RWPE2 (cell line): ENCODE measurements around the gene UBIAD1.

Experiments
- ATAC-seq: fragments of 200-7000 bp; cut with Tn5 transposase; 3 replicates; pipeline ENCODE4 v1.9.1; 2021; ENCODE audit warnings: low read depth
- DNase-seq: peaks from one replicate; pipeline ENCODE4 v3.0.0-alpha.2; 2020; ENCODE audit warnings: low spot score
- H3K27ac ChIP-seq: fragments of 450-650 bp; 2 replicates; pipeline ENCODE4 v1.5.1; 2017; ENCODE audit warnings: mild to moderate bottlenecking; ENCODE audit not compliant: poor library complexity, severe bottlenecking
- H3K27me3 ChIP-seq: fragments of 250-450 bp; sonication (Bioruptor Pico); 2 replicates; pipeline ENCODE4 v1.5.1; 2021; ENCODE audit warnings: mild to moderate bottlenecking, moderate library complexity; ENCODE audit not compliant: insufficient read depth, poor library complexity, severe bottlenecking
- H3K36me3 ChIP-seq: fragments of 250-450 bp; sonication (Bioruptor Pico); 2 replicates; pipeline ENCODE4 v1.5.1; 2020; ENCODE audit warnings: low read depth, mild to moderate bottlenecking, moderate library complexity
- H3K4me1 ChIP-seq: fragments of 250-450 bp; sonication (Bioruptor Pico); 2 replicates; pipeline ENCODE4 v1.5.1; 2021; ENCODE audit warnings: mild to moderate bottlenecking, moderate library complexity; ENCODE audit not compliant: insufficient read depth, poor library complexity, severe bottlenecking
- H3K4me3 ChIP-seq: fragments of 250-450 bp; sonication (Bioruptor Pico); 2 replicates; pipeline ENCODE4 v1.5.1; 2021; ENCODE audit warnings: mild to moderate bottlenecking, moderate library complexity; ENCODE audit not compliant: severe bottlenecking
- H3K9me3 ChIP-seq: fragments of 250-450 bp; sonication (Bioruptor Pico); 2 replicates; pipeline ENCODE4 v1.5.1; 2021; ENCODE audit warnings: mild to moderate bottlenecking, moderate library complexity; ENCODE audit not compliant: severe bottlenecking
- CTCF ChIP-seq: fragments of 450-650 bp; IDR thresholded peaks from one replicate; pipeline ENCODE4 v1.5.1; 2017; ENCODE audit warnings: mild to moderate bottlenecking, moderate library complexity; ENCODE audit not compliant: poor library complexity, severe bottlenecking

Gene UBIAD1

DNA sequence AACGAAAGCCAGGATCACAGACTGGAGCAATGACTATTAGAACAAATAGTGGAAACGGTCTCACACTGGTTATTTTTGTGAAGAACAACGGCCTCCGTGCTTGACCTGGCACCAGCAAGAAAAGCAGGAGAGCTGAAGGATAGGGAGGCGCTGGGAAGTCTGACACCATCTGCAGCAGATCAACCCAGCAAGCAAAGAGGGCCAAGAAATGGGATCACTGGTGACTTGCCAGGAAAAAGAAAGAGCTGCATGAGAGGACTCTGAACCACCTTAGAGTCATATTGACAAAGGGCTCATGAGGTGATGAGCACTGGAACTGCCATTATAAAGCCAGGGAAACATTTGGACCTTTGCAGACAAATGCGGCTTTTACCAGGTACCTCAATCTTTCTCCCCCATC, 35.6 kb upstream of the UBIAD1 start:
- Histone ChIP-seq H3K4me1 (no peaks in the 10 kb centered on the region), H3K27me3 (no peaks in the 10 kb centered on the region), H3K9me3 (no peaks in the 10 kb centered on the region), H3K27ac (no peak overlapping the region), H3K36me3 (peaks cover 86% of the 10 kb centered on the region), H3K4me3 (no peak overlapping the region)
- ATAC-seq (no peak), DNase-seq (no peak)
- TF ChIP-seq CTCF: no peak

DNA sequence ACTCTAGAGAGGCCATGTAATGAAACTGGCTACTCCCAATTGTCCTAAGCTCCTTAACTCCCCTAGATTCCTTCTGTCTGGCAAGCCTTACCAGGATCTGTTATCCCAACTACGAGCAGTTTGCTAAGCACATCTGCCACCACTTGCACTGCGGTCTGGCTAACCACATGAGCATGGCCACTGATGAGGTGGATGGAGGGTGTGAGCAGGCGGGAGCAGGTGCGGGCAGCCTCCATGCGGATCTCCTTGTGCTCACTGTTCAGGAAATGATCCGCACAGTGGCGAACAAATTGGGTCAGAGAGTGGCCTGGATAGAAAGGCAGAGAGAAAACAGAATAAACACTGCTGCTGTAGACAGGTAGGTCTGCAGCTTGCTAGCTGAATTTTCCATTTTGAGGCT, 34.7 kb upstream of the UBIAD1 start:
- H3K27me3 ChIP-seq: no peaks in the 10 kb centered on the region
- H3K4me1 ChIP-seq: no peaks in the 10 kb centered on the region
- no peaks in the 10 kb centered on the region for H3K9me3 ChIP-seq
- H3K36me3 ChIP-seq: peaks cover 86% of the 10 kb centered on the region
- ATAC-seq (no peak), DNase-seq (no peak)
- TF ChIP-seq CTCF: no peak
- H3K27ac ChIP-seq: no peak overlapping the region
- no peak overlapping the region for H3K4me3 ChIP-seq

GRCh38 chr1:11245248-11245647, 27.8 kb upstream of the UBIAD1 start:
- Histone ChIP-seq H3K27ac (no peak overlapping the region), H3K36me3 (peaks cover 71% of the 10 kb centered on the region)
- no peak for DNase-seq

GRCh38 chr1:11245904-11246719, 26.9 kb upstream of the UBIAD1 start:
- ATAC-seq (no peak), DNase-seq (no peak)
- no peak overlapping the region for H3K27ac ChIP-seq
- TF ChIP-seq CTCF: no peak
- no peak overlapping the region for H3K4me3 ChIP-seq
- H3K9me3 ChIP-seq: no peaks in the 10 kb centered on the region
- H3K27me3 ChIP-seq: no peaks in the 10 kb centered on the region
- peaks cover 63% of the 10 kb centered on the region for H3K36me3 ChIP-seq
- no peaks in the 10 kb centered on the region for H3K4me1 ChIP-seq

More at GRCh38 chr1:11245248-11245647, 27.8 kb upstream of the UBIAD1 start:
- Histone ChIP-seq H3K9me3 (no peaks in the 10 kb centered on the region), H3K4me1 (no peaks in the 10 kb centered on the region), H3K27me3 (no peaks in the 10 kb centered on the region), H3K4me3 (no peak overlapping the region)
- TF ChIP-seq CTCF: no peak
- no peak for ATAC-seq

GRCh38 chr1:11248169-11248568, 24.8 kb upstream of the UBIAD1 start:
- Histone ChIP-seq H3K27ac (no peak overlapping the region), H3K36me3 (peaks cover 65% of the 10 kb centered on the region), H3K4me3 (no peak overlapping the region), H3K27me3 (no peaks in the 10 kb centered on the region), H3K4me1 (no peaks in the 10 kb centered on the region), H3K9me3 (no peaks in the 10 kb centered on the region)
- no peak for DNase-seq
- no peak for ATAC-seq
- TF ChIP-seq CTCF: no peak
